ENCODE measurements around the gene ITGB8.

DNA sequence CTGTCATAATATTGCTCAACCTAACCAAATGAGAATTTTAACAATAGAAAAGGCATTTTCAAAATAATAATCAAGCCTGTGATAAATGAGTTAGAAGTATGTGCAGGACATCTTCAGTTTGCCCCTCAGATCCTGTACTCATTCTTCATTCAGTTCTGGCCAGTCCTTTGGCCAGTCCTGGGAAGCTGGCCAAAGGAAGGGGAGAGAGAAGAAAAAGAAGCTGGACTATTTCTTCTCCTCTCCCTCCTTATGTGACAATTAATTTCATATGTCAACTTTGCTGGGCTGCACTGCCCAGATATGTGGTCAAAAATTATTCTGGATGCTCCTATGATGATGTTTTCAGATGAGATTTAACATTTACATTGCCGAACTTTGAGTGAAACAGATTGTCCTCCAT lies 31.6 kb upstream of the ITGB8 start:
- TF ChIP-seq POLR2A (IDR thresholded peaks at IDR 0.05): no peak
- TF ChIP-seq, protein P1, sequence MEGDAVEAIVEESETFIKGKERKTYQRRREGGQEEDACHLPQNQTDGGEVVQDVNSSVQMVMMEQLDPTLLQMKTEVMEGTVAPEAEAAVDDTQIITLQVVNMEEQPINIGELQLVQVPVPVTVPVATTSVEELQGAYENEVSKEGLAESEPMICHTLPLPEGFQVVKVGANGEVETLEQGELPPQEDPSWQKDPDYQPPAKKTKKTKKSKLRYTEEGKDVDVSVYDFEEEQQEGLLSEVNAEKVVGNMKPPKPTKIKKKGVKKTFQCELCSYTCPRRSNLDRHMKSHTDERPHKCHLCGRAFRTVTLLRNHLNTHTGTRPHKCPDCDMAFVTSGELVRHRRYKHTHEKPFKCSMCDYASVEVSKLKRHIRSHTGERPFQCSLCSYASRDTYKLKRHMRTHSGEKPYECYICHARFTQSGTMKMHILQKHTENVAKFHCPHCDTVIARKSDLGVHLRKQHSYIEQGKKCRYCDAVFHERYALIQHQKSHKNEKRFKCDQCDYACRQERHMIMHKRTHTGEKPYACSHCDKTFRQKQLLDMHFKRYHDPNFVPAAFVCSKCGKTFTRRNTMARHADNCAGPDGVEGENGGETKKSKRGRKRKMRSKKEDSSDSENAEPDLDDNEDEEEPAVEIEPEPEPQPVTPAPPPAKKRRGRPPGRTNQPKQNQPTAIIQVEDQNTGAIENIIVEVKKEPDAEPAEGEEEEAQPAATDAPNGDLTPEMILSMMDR (IDR thresholded peaks at IDR 0.05): no peak
